Activated naive CD4-positive, alpha-beta T cell treated with anti-CD3 and anti-CD28 coated beads, Interleukin-2, amount 10 ng/mL, durations not matched to agents 7 days and 5 days (primary cell): ENCODE results near the gene CHST7.

Source experiments
- CTCF ChIA-PET: fragments of 350-600 bp; sonication (Branson Sonifier 250); formaldehyde crosslinking; loops from one replicate; lab custom pipeline; 2021; ENCODE audit warnings: antibody characterized with exemption; lab: Charles Lee
- DNase-seq: peaks from one replicate; pipeline ENCODE4 v3.0.0-alpha.2; 2020
- H3K27ac Mint-ChIP-seq: one replicate; pipeline ENCODE4 v1.8.0; 2021; ENCODE audit warnings: mild to moderate bottlenecking, moderate library complexity, mixed read lengths
- H3K27me3 Mint-ChIP-seq: one replicate; pipeline ENCODE4 v1.8.0; 2021; ENCODE audit warnings: mild to moderate bottlenecking, mixed read lengths
- H3K36me3 Mint-ChIP-seq: one replicate; pipeline ENCODE4 v1.8.0; 2021; ENCODE audit warnings: mixed read lengths
- H3K4me1 Mint-ChIP-seq: one replicate; pipeline ENCODE4 v1.8.0; 2021; ENCODE audit warnings: mixed read lengths
- H3K4me3 Mint-ChIP-seq: one replicate; pipeline ENCODE4 v1.8.0; 2021; ENCODE audit warnings: mild to moderate bottlenecking, moderate library complexity, mixed read lengths
- H3K9me3 Mint-ChIP-seq: one replicate; pipeline ENCODE4 v1.8.0; 2021; ENCODE audit warnings: mixed read lengths

CHST7 gene

GRCh38 chrX:46630141-46630540 is 56.6 kb downstream of the CHST7 start:
- CTCF ChIA-PET = no interaction called here
- H3K9me3 Mint-ChIP-seq = no peaks in the 10 kb centered on the region
- H3K36me3 Mint-ChIP-seq = peaks cover 12% of the 10 kb centered on the region
- no peak overlapping the region for H3K27ac Mint-ChIP-seq
- DNase-seq = no peak
- peaks cover 55% of the 10 kb centered on the region for H3K4me1 Mint-ChIP-seq
- H3K27me3 Mint-ChIP-seq = no peaks in the 10 kb centered on the region
- H3K4me3 Mint-ChIP-seq = no peak overlapping the region

GRCh38 chrX:46634577-46634976 is 61.0 kb downstream of the CHST7 start:
- H3K36me3 Mint-ChIP-seq = peaks cover 5% of the 10 kb centered on the region
- H3K9me3 Mint-ChIP-seq = no peaks in the 10 kb centered on the region
- CTCF ChIA-PET = no interaction called here
- H3K4me3 Mint-ChIP-seq = no peak overlapping the region
- no peak for DNase-seq
- no peak overlapping the region for H3K27ac Mint-ChIP-seq
- H3K27me3 Mint-ChIP-seq = no peaks in the 10 kb centered on the region
- peaks cover 23% of the 10 kb centered on the region for H3K4me1 Mint-ChIP-seq

- CTCF ChIA-PET = no interaction called here
- no peaks in the 10 kb centered on the region for H3K27me3 Mint-ChIP-seq
- no peak for DNase-seq
- H3K9me3 Mint-ChIP-seq = no peaks in the 10 kb centered on the region
- H3K4me3 Mint-ChIP-seq = no peak overlapping the region
- H3K27ac Mint-ChIP-seq = no peak overlapping the region
- peaks cover 21% of the 10 kb centered on the region for H3K4me1 Mint-ChIP-seq
- H3K36me3 Mint-ChIP-seq = peaks cover 5% of the 10 kb centered on the region
Measured at GRCh38 chrX:46635186-46635585, 61.6 kb downstream of the CHST7 start.

- CTCF ChIA-PET = no interaction called here
- peaks cover under 1% of the 10 kb centered on the region for H3K36me3 Mint-ChIP-seq
Measured at GRCh38 chrX:46636223-46636622, 62.7 kb downstream of the CHST7 start.

GRCh38 chrX:46637938-46638337 is 64.4 kb downstream of the CHST7 start:
- Mint-ChIP-seq H3K27me3 (no peaks in the 10 kb centered on the region), H3K36me3 (peaks cover 1% of the 10 kb centered on the region), H3K4me1 (peaks cover 34% of the 10 kb centered on the region), H3K27ac (no peak overlapping the region), H3K9me3 (no peaks in the 10 kb centered on the region), H3K4me3 (no peak overlapping the region)
- CTCF ChIA-PET = interaction anchor here (1.2 kb wide), 1 partner anchor 11 kb away, joined by 3 read pairs; no protein-coding TSS in a partner anchor
- no peak for DNase-seq

More at GRCh38 chrX:46636223-46636622, 62.7 kb downstream of the CHST7 start:
- no peaks in the 10 kb centered on the region for H3K27me3 Mint-ChIP-seq
- no peak overlapping the region for H3K27ac Mint-ChIP-seq
- H3K4me3 Mint-ChIP-seq = no peak overlapping the region
- no peak for DNase-seq
- H3K9me3 Mint-ChIP-seq = no peaks in the 10 kb centered on the region
- peaks cover 24% of the 10 kb centered on the region for H3K4me1 Mint-ChIP-seq

- Mint-ChIP-seq H3K27me3 (no peaks in the 10 kb centered on the region), H3K4me1 (peaks cover 23% of the 10 kb centered on the region), H3K9me3 (no peaks in the 10 kb centered on the region), H3K27ac (no peak overlapping the region), H3K36me3 (peaks cover 1% of the 10 kb centered on the region), H3K4me3 (no peak overlapping the region)
- DNase-seq = no peak
- CTCF ChIA-PET = interaction anchor here (0.5 to 1.4 kb wide), 12 partner anchors 11 to 480 kb away, joined by 3 to 6 read pairs (median 4); no protein-coding TSS in a partner anchor
Measured at GRCh38 chrX:46642145-46642544, 68.6 kb downstream of the CHST7 start.

- peaks cover 1% of the 10 kb centered on the region for H3K36me3 Mint-ChIP-seq
- no peak overlapping the region for H3K27ac Mint-ChIP-seq
- no peak for DNase-seq
- no peak overlapping the region for H3K4me3 Mint-ChIP-seq
- no peaks in the 10 kb centered on the region for H3K27me3 Mint-ChIP-seq
- H3K4me1 Mint-ChIP-seq = peaks cover 23% of the 10 kb centered on the region
- CTCF ChIA-PET = no interaction called here
- no peaks in the 10 kb centered on the region for H3K9me3 Mint-ChIP-seq
Measured at GRCh38 chrX:46643636-46644035, 70.1 kb downstream of the CHST7 start.

- no peaks in the 10 kb centered on the region for H3K9me3 Mint-ChIP-seq
- DNase-seq = no peak
- H3K27me3 Mint-ChIP-seq = no peaks in the 10 kb centered on the region
- H3K36me3 Mint-ChIP-seq = peaks cover 1% of the 10 kb centered on the region
- peaks cover 34% of the 10 kb centered on the region for H3K4me1 Mint-ChIP-seq
- H3K4me3 Mint-ChIP-seq = no peak overlapping the region
- peak overlapping the region; percentile 28 for H3K27ac Mint-ChIP-seq
- CTCF ChIA-PET = interaction anchor here (0.8 to 1.3 kb wide), 2 partner anchors 41 to 69 kb away, joined by 3 read pairs; no protein-coding TSS in a partner anchor
Measured at GRCh38 chrX:46645614-46646013, 72.0 kb downstream of the CHST7 start.

- no peaks in the 10 kb centered on the region for H3K9me3 Mint-ChIP-seq
- no peak for DNase-seq
- no peaks in the 10 kb centered on the region for H3K36me3 Mint-ChIP-seq
- peaks cover 32% of the 10 kb centered on the region for H3K4me1 Mint-ChIP-seq
- H3K4me3 Mint-ChIP-seq = no peak overlapping the region
- H3K27ac Mint-ChIP-seq = no peak overlapping the region
- CTCF ChIA-PET = interaction anchor here (1.3 kb wide), 1 partner anchor 71 kb away, joined by 3 read pairs; no protein-coding TSS in a partner anchor
- no peaks in the 10 kb centered on the region for H3K27me3 Mint-ChIP-seq
Measured at GRCh38 chrX:46647251-46647650, 73.7 kb downstream of the CHST7 start.
